IMR-90 (cell line): ENCODE results near the gene STAG1. TPM values are rescaled to one million over a fixed set of nuclear protein-coding genes. Genes with fewer than 3 reads are reported as not detected.

Experiments
- ATAC-seq: fragments of 200-7000 bp; cut with Tn5 transposase; 2 replicates; pipeline ENCODE4 v1.9.1; 2020; ENCODE audit warnings: low read depth, mild to moderate bottlenecking, moderate library complexity
- BruUV-seq: library from RNA; stranded (reverse); fragments of 400-500 nt; replicated peaks from 2 replicates; lab custom pipeline; 2021; lab: Mats Ljungman, UMichigan
- CTCF ChIA-PET: fragments of 300-600 bp; formaldehyde crosslinking; extraction: SDS; loops from one replicate; lab custom pipeline; 2021; ENCODE audit warnings: antibody characterized with exemption; lab: Yijun Ruan, JAX
- POLR2A ChIA-PET: fragments of 300-600 bp; sonication (Branson Sonifier 250); formaldehyde crosslinking; loops from one replicate; lab custom pipeline; 2022; ENCODE audit warnings: antibody characterized with exemption; ENCODE audit not compliant: unreplicated experiment; lab: Charles Lee
- DNase-seq: peaks from one replicate; pipeline ENCODE4 v3.0.0; 2013
- H2AFZ ChIP-seq: replicated peaks from 2 replicates; pipeline ENCODE3; 2013; ENCODE audit warnings: low read length, mild to moderate bottlenecking; ENCODE audit not compliant: poor library complexity
- H2AK5ac ChIP-seq: 2 replicates; pipeline ENCODE4 v1.6.1; 2013; ENCODE audit warnings: low read depth, low read length, inconsistent platforms
- H2AK9ac ChIP-seq: replicated peaks from 2 replicates; pipeline ENCODE3; 2013; ENCODE audit warnings: mild to moderate bottlenecking, low read depth, low read length, moderate library complexity; ENCODE audit not compliant: poor library complexity
- H2BK120ac ChIP-seq: 2 replicates; pipeline ENCODE4 v1.6.1; 2013; ENCODE audit warnings: low read depth, low read length, inconsistent platforms
- H2BK15ac ChIP-seq: 3 replicates; pipeline ENCODE4 v1.6.1; 2013; ENCODE audit warnings: low read depth, low read length, inconsistent platforms
- H2BK20ac ChIP-seq: 2 replicates; pipeline ENCODE4 v1.6.1; 2013; ENCODE audit warnings: low read depth, mild to moderate bottlenecking, inconsistent platforms, low read length, moderate library complexity
- H2BK5ac ChIP-seq: 2 replicates; pipeline ENCODE4 v1.6.1; 2013; ENCODE audit warnings: mild to moderate bottlenecking, low read depth, low read length, inconsistent platforms; ENCODE audit not compliant: poor library complexity, severe bottlenecking
- H3K14ac ChIP-seq: replicated peaks from 2 replicates; pipeline ENCODE4 v1.6.1; 2013; ENCODE audit warnings: low read depth, low read length, inconsistent platforms
- H3K18ac ChIP-seq: 2 replicates; pipeline ENCODE4 v1.6.1; 2013; ENCODE audit warnings: low read depth, low read length, control low read depth
- H3K23ac ChIP-seq: 2 replicates; pipeline ENCODE4 v1.6.1; 2013; ENCODE audit warnings: low read depth, low read length, inconsistent platforms
- H3K27ac ChIP-seq: 2 replicates; pipeline ENCODE4 v1.5.1; 2013; ENCODE audit warnings: mild to moderate bottlenecking, control low read depth, low read length; ENCODE audit not compliant: insufficient read depth
- H3K27me3 ChIP-seq: 2 replicates; pipeline ENCODE4 v1.6.1; 2013; ENCODE audit warnings: low read length; ENCODE audit not compliant: control insufficient read depth, insufficient read depth
- H3K36me3 ChIP-seq: 2 replicates; pipeline ENCODE4 v1.6.1; 2013; ENCODE audit warnings: low read length, mixed read lengths; ENCODE audit not compliant: control insufficient read depth, insufficient read depth
- H3K4ac ChIP-seq: 2 replicates; pipeline ENCODE4 v1.6.1; 2013; ENCODE audit warnings: low read depth, low read length, inconsistent platforms
- H3K4me1 ChIP-seq: 2 replicates; pipeline ENCODE4 v1.6.1; 2013; ENCODE audit warnings: low read length, mixed read lengths; ENCODE audit not compliant: control insufficient read depth, insufficient read depth
- H3K4me2 ChIP-seq: 2 replicates; pipeline ENCODE4 v1.6.1; 2013; ENCODE audit warnings: low read depth, mild to moderate bottlenecking, control low read depth, low read length, moderate library complexity
- H3K4me3 ChIP-seq: 2 replicates; pipeline ENCODE4 v1.5.1; 2013; ENCODE audit warnings: low read depth, mild to moderate bottlenecking, control low read depth, low read length, moderate library complexity; ENCODE audit not compliant: insufficient read depth
- H3K56ac ChIP-seq: 2 replicates; pipeline ENCODE4 v1.6.1; 2013; ENCODE audit warnings: low read length, inconsistent platforms; ENCODE audit not compliant: insufficient read depth; ENCODE audit errors: extremely low read depth
- H3K79me1 ChIP-seq, 2 experiments: 2 replicates each; pipeline ENCODE4 v1.6.1; 2013; ENCODE audit warnings: low read length in 2 of 2, inconsistent platforms in 1 of 2, low read depth in 1 of 2
- H3K9ac ChIP-seq: 2 replicates; pipeline ENCODE4 v1.6.1; 2013; ENCODE audit warnings: low read depth, low read length, control low read depth
- H3K9me1 ChIP-seq: 2 replicates; pipeline ENCODE4 v1.6.1; 2013; ENCODE audit warnings: low read length, inconsistent platforms; ENCODE audit not compliant: insufficient read depth
- H3K9me3 ChIP-seq: 2 replicates; pipeline ENCODE4 v1.6.1; 2013; ENCODE audit warnings: low read length; ENCODE audit not compliant: control insufficient read depth, insufficient read depth
- H4K20me1 ChIP-seq: 2 replicates; pipeline ENCODE4 v1.6.1; 2013; ENCODE audit warnings: low read length, inconsistent platforms; ENCODE audit not compliant: insufficient read depth
- H4K5ac ChIP-seq: 2 replicates; pipeline ENCODE4 v1.6.1; 2013; ENCODE audit warnings: mild to moderate bottlenecking, low read depth, low read length, control low read depth
- H4K8ac ChIP-seq, 2 experiments: 2 replicates each; pipeline ENCODE4 v1.6.1; 2013; ENCODE audit warnings: low read depth in 2 of 2, low read length in 2 of 2, control low read depth in 1 of 2, inconsistent platforms in 1 of 2
- H4K91ac ChIP-seq: 2 replicates; pipeline ENCODE4 v1.6.1; 2013; ENCODE audit warnings: low read depth, low read length, inconsistent platforms; ENCODE audit not compliant: insufficient read depth
- BHLHE40 ChIP-seq: fragments of 150-350 bp; IDR thresholded peaks from 2 replicates; pipeline ENCODE4 v1.6.1; 2016; ENCODE audit warnings: mild to moderate bottlenecking, low read depth, low read length
- CEBPB ChIP-seq: IDR thresholded peaks from 2 replicates; pipeline ENCODE4 v1.6.1; 2012; ENCODE audit warnings: low read depth, low read length, improper control_type of control experiment
- CHD1 ChIP-seq: IDR thresholded peaks from 2 replicates; pipeline ENCODE4 v1.6.1; 2012; ENCODE audit warnings: low read depth, low read length, improper control_type of control experiment
- CTCF ChIP-seq: conservative IDR thresholded peaks from 2 replicates; pipeline ENCODE4 v1.5.1; 2012; ENCODE audit warnings: mild to moderate bottlenecking, low read depth, low read length, improper control_type of control experiment
- ELK1 ChIP-seq: fragments of 150-350 bp; IDR thresholded peaks from 2 replicates; pipeline ENCODE4 v1.6.1; 2016; ENCODE audit warnings: low read depth, mild to moderate bottlenecking, low read length, moderate library complexity, borderline replicate concordance
- MAFK ChIP-seq: IDR thresholded peaks from 2 replicates; pipeline ENCODE4 v1.6.1; 2012; ENCODE audit warnings: low read depth, low read length, improper control_type of control experiment
- MAZ ChIP-seq: IDR thresholded peaks from 2 replicates; pipeline ENCODE4 v1.6.1; 2012; ENCODE audit warnings: low read depth, mild to moderate bottlenecking, low read length, improper control_type of control experiment, moderate library complexity, borderline replicate concordance
- MXI1 ChIP-seq: IDR thresholded peaks from 2 replicates; pipeline ENCODE4 v1.6.1; 2012; ENCODE audit warnings: low read depth, mild to moderate bottlenecking, low read length, moderate library complexity, borderline replicate concordance
- NFE2L2 ChIP-seq: fragments of 150-350 bp; IDR thresholded peaks from 2 replicates; pipeline ENCODE4 v1.6.1; 2016; ENCODE audit warnings: low read depth, mild to moderate bottlenecking, low read length
- POLR2A ChIP-seq: IDR thresholded peaks from 2 replicates; pipeline ENCODE4 v1.6.1; 2012; ENCODE audit warnings: mild to moderate bottlenecking, low read depth, low read length
- RAD21 ChIP-seq: IDR thresholded peaks from 2 replicates; pipeline ENCODE4 v1.6.1; 2012; ENCODE audit warnings: low read length, improper control_type of control experiment
- RCOR1 ChIP-seq: IDR thresholded peaks from 2 replicates; pipeline ENCODE4 v1.6.1; 2012; ENCODE audit warnings: mild to moderate bottlenecking, low read length, improper control_type of control experiment; ENCODE audit not compliant: insufficient replicate concordance
- RFX5 ChIP-seq: IDR thresholded peaks from 2 replicates; pipeline ENCODE4 v1.8.0; 2012; ENCODE audit warnings: low read depth, mild to moderate bottlenecking, low read length, moderate library complexity
- SMC3 ChIP-seq: fragments of 150-350 bp; IDR thresholded peaks from 2 replicates; pipeline ENCODE4 v1.6.1; 2016; ENCODE audit warnings: low read depth, mild to moderate bottlenecking, antibody characterized with exemption, low read length, moderate library complexity
- USF2 ChIP-seq: fragments of 150-350 bp; IDR thresholded peaks from 2 replicates; pipeline ENCODE4 v1.6.1; 2017; ENCODE audit warnings: mild to moderate bottlenecking, antibody characterized with exemption, low read length, low read depth
- WGBS, 2 experiments: methylation state at CpG; one replicate each; pipeline versions ENCODE4 v1.1.5 to v1.1.7; 2013; ENCODE audit warnings: missing lambda C conversion rate in 2 of 2; ENCODE audit not compliant: insufficient read length in 1 of 2; ENCODE audit errors: extremely low coverage in 2 of 2; 5-methylcytosine and 5-hydroxymethylcytosine counted together
- dilution Hi-C: fragments of 300-500 bp; cut with HindIII; formaldehyde crosslinking; loops from one replicate; pipeline ENCODE4 v1.14.3; 2018; ENCODE audit warnings: low sequenced_read_pairs; ENCODE audit not compliant: unreplicated experiment
- in situ Hi-C: fragments of 300-500 bp; cut with MboI; formaldehyde crosslinking; loops from 3 replicates; pipeline ENCODE4 v1.14.3; 2019; ENCODE audit warnings: low sequenced_read_pairs, inconsistent platforms, mixed read lengths
- intact Hi-C: fragments of 100-400 bp; cut with micrococcal nuclease; formaldehyde crosslinking; loops from 2 replicates; pipeline ENCODE4 v1.10.0; 2022
- polyA plus RNA-seq, 3 experiments: library from polyadenylated mRNA; depleted of rRNA; stranded (reverse); fragments of >200 nt; gene quantifications; 2 replicates each; pipeline ENCODE4 v1.2.3, GENCODE V29; 2012; ENCODE audit warnings: low replicate concordance in 1 of 3
- total RNA-seq: library from RNA; depleted of rRNA; stranded (reverse); fragments of >200 nt; gene quantifications from 2 replicates; pipeline ENCODE4 v1.2.3, GENCODE V29; 2012

STAG1 gene
- total and polyA plus RNA-seq, 2 of the 4 experiments (the other 2 are of a cell fraction), result 9.6 to 32.3 TPM

- no peak overlapping the region for H3K9ac ChIP-seq
- no peak overlapping the region for H2AK9ac ChIP-seq
- intact Hi-C loops (no loop called here), dilution Hi-C loops (no loop called here), in situ Hi-C loops (no loop called here)
- peaks cover 4% of the 10 kb centered on the region for H3K4me1 ChIP-seq
- ATAC-seq (no peak), DNase-seq (no peak)
- no peak overlapping the region for H3K56ac ChIP-seq
- no CpG with 5 or more reads among the region's 1 CpG for whole genome bisulfite sequencing, 2 experiments
- H3K9me1 ChIP-seq, result peaks cover 6% of the 10 kb centered on the region
- TF ChIP-seq MAFK (no peak), MAZ (no peak), MXI1 (no peak), USF2 (no peak), CEBPB (no peak), CTCF (no peak), BHLHE40 (no peak), CHD1 (no peak), NFE2L2 (no peak), ELK1 (no peak), RAD21 (no peak), SMC3 (no peak), RCOR1 (no peak), RFX5 (no peak), POLR2A (no peak)
- no peak overlapping the region for H4K8ac ChIP-seq
- H3K36me3 ChIP-seq, result peaks cover 2% of the 10 kb centered on the region; the same call in 1 of the 2 replicates
- peaks cover 19% of the 10 kb centered on the region; the same call in 1 of the 2 replicates for H4K20me1 ChIP-seq
- no TSS peak for BruUV-seq
- H3K9me3 ChIP-seq, result no peaks in the 10 kb centered on the region
- POLR2A ChIA-PET, result no interaction called here
- peaks cover 21 to 71% of the 10 kb centered on the region in 2 experiments for H3K79me1 ChIP-seq
- no peak overlapping the region for H3K4me3 ChIP-seq
- H3K23ac ChIP-seq, result no peak overlapping the region
- no peak overlapping the region for H2AFZ ChIP-seq
- no peak overlapping the region for H3K14ac ChIP-seq
- no peak overlapping the region for H2AK5ac ChIP-seq
- no peaks in the 10 kb centered on the region for H3K27me3 ChIP-seq
- H3K18ac ChIP-seq, result no peak overlapping the region
- no peak overlapping the region for H4K91ac ChIP-seq
- H2BK5ac ChIP-seq, result no peak overlapping the region
- H3K4me2 ChIP-seq, result no peak overlapping the region
- H2BK20ac ChIP-seq, result no peak overlapping the region
- no peak overlapping the region for H2BK15ac ChIP-seq
- H2BK120ac ChIP-seq, result no peak overlapping the region
- no peak overlapping the region for H4K5ac ChIP-seq
- H3K27ac ChIP-seq, result no peak overlapping the region
- CTCF ChIA-PET, result no interaction called here
- H3K4ac ChIP-seq, result no peak overlapping the region; the same call in 1 of the 2 replicates
Observed at GRCh38 chr3:136670166-136670565, 82.0 kb downstream of the STAG1 start.
